Renal cortex interstitium (tissue), 11 donors: ENCODE results near the gene CPN1. TPM values are rescaled to one million over a fixed set of nuclear protein-coding genes. Genes with fewer than 3 reads are reported as not detected.

Experiments used
- DNase-seq, 11 donors: peaks; one replicate each; pipeline ENCODE4 v3.0.0-alpha.2; 2013; ENCODE audit warnings: low read depth in 9 of 11, low spot score in 4 of 11; ENCODE audit errors: extremely low read depth in 1 of 11
- polyA plus RNA-seq, 3 donors: library from polyadenylated mRNA; unstranded; fragments of 120-200 nt; gene quantifications; one replicate each; pipeline ENCODE4 v1.2.1, GENCODE V29; 2013; ENCODE audit not compliant: insufficient read length in 3 of 3

Gene CPN1
- polyA plus RNA-seq, 3 donors = 3.0 to 3.2 (median 3.1) TPM

DNA sequence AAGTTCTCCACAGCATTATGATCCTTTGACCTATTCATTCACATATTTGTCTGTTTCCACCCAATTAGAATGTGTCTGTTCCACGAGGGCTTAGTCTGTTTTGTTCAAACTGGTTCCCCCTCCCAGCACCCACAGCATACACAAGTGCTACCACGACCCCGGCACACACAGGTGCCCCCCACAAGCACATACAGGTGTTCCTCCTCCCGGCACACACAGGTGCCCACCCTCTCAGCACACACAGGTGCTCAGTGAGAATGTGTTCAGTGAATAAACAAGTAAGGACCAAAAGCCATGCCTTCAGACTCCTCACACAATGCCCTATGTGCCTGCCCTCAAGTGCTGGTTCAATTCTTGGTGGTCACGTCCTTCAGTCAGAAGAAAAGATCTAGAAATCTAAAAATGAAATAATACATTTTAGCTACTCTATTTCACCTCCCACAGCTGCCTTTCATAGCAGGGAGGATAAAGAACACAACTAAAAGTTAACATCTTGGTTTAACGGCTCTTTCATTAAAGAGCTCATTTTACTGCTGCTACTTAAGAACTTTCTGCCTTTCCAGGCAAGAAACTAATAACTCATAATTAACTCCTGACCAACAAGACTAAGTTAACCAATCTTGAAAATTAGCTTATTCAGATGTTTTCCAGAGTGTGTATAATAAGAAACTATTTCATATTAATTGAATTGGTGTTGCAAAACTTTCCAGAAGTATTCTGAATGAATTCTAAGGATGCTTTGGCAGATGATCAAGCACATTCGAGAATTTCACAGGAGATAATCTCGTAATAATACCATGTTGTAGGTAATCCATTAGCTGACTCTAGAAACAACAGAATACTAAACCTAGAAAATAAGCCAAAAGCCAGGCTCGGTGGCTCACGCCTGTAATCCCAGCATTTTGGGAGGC lies 74.2 kb downstream of the CPN1 start:
- no peak for DNase-seq

DNA sequence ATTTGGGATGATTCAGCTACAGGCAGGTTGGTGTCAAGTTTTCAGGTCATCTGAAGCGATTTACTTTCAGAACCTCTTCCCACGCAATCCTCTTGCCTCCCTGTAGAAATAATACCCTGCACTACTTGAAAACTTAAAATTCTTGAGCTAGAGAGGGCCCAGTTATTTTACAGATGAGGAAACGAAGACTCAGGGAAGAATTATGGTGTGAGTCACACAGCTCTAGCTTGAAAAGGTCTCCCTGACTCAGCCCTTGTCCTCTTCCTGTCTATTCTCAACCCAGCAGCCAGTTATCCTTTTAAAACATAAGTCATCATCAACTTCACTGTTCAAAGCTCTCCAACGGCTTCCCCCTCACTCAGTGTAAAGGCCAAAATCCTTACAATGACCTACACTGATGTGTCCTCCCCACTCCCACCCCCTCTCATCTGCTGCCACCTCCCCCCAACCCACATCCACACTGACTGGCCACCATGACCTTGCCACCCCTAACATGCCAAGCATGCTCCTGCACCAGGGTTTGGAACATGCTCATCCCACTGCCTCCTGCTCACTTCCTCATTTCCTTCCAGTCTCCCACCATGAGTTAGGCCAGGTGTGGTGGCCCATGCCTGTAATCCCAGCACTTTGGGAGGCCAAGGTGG lies 75.3 kb downstream of the CPN1 start:
- no peak for DNase-seq

DNA sequence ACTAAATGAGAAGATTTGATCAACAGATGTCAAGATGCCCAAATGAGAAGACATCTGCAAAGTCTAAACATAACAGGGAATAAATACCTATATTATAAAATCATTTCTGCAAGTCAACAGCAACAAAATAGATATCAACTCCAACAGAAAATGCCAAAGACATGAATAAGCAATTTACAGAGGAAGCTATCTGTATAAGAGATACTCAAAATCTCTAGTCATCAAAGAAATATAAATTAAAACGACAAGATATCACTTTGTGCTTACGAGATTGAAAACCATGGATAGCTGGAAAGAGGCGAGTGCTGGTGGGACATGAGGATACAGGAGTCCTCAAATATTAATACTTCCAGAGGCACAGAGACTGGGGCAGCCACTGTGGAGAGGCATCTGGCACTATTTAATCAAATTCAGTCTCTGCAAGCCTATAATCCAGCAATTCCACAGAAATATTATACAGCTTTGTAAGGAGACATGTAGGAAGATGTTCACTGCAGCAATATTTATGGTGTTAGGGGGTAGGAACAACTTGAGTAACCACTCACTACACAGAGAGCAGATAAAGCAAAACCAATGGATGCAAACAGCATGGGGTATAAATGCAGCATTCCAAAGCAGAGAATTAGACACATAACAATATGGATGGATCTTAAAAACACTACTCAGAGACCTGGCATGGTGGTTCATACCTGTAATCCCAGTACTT lies 76.7 kb downstream of the CPN1 start:
- no peak for DNase-seq

DNA sequence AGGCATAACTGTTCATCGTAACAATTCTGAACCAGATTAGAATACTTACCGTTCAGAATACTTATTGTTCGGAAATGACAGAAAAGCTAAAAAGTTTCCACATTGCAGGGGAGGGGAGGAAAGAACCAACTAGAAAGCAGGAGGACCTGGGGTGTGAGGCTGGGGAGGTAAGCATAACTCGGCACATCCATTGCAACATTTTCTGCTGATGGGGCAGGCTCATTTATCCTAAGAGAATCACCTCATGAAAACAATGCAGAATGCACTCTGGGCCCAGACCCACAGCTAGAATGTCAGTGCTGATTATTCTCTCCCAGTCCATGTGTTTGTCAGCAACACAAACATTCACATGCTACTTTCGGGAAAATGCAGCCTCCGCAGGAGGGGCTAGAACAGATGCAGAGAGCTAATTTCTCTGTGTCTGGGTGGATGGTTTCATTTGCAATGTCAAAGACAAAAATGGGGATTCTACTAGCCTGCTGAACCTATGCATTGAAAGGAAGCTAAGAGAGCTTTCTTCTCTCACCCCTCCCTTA lies 81.5 kb downstream of the CPN1 start:
- no peak for DNase-seq

DNA sequence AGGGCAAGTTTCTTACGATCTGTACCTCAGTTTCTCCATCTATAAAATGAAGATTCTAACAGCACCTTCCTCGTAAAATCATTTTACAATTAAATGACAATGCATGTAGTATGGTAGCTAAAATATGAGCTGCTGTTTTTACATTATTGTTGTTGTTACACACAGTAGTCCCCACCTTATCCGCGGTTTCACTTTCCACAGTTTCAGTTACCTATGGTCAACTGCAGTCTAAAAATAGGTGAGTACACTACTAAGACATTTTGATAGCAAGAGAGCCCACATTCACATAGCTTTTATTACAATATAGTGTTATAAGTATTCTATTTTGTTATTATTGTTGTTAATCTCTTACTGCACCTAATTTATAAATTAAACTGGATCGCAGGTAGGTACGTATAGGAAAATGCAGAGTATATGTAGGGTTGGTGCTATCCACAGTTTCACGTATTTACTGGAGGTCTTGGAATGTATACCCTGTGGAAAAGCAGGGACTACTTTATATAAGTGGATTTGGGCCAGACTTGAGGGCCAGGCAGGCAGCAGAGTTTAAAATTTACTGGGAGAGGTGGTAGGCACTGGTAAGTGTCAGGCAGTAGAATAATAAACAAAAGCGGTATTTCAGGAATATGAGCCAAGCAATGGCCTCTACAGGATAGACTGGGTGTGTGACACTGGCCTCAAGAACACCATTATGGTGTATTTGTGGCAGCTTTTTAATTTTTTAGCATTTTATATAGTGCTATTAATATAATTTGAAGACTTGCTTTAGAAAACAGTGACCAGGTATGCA lies 82.2 kb downstream of the CPN1 start:
- DNase-seq = no peak

DNA sequence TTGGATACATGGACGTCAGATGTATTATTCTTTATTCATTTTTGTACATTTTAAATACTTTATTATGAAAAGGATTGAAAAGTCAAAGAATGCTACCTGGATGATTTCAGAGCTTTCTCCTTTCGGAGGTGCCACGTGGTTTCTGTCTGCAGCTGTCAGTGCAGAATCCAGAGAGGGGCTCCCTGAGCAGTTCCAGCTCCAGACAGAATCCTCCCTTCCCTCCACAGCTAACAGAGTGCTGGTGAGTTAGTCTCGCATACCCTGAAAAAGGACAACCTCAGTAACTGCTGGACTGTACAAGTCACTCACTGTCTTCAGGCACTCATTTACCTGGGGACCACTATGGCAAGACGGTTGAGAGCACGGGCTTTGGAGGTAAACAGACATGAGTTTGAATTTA lies 82.8 kb downstream of the CPN1 start:
- DNase-seq = no peak

DNA sequence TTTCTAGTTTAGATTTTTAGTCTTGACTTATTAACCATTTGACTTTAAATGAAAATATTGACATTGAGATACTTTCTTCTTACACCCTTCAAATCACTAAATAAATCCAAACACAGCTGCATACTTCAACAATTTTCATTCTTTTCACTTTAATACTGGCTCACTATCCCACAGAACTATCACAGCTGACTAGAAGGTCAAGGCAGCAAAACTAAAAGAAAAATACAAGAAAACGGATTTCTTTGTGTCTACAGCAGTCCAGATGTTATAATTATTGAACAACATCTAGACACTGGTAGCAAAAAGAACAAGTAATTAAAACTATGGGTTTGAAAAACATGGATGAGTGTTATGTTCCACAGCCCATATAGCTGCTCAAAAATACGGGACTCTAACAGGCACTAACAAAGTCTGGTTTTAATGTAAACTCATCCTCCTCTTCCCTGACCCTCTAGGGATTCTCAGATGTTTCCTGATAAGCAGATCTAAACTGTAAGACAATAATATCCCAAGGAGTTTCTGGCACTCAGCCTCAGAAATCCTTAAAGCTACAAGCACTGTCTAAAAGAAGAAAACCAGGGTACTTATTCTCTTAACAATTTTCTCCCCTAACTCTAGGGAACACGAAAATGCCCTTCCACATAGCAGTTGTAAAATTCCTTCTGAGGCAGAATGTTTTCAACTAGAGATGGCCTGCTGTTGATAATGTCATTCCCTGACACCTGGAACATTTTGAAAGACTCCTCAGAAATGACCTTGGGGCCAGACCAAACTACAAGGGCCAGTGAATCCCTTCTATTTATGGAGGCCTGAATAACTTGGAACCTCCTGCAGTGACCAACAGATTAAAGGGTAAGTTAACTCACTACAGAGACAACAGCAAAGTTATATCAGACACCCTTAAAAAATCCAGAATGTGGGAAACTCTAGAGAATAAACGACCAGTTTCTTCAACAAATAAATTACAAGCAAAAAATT lies 84.7 kb downstream of the CPN1 start:
- no peak for DNase-seq

DNA sequence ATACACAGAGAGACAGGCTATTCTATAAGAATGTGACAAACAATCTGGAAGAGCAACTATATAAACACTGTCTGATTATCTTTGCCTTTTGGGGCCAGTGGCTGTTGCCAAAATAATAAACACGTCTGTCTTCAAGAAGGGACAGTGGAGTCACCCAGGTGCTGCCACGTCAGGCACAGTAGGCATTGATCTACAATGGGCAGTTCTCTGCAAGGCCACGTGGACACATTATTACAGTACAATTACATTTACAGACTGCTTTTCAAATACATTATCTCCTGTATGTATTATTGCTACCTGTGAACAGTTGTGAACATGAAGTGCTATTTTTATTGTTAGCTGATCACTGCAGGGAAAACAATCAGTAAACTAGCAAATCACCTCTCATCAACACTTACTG lies 86.0 kb downstream of the CPN1 start:
- DNase-seq = no peak

DNA sequence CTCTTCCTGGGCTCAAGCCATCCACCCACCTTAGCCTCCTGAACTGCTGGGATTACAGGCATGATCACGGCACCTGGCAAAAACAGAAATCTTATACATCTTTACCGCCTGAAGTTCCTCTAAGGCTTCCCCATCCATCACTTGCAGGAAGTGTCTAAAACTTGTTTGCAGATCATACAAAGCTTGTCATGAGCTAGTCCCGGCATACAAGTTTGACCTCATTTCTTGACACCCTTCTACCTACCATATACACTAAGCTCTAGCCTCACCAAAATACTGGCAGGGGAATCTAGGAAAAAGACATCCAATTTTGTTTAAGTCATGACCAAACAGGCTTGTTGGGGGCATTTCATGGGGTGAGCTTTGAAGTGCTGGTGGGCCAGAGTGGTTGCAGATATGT lies 86.4 kb downstream of the CPN1 start:
- DNase-seq = no peak

DNA sequence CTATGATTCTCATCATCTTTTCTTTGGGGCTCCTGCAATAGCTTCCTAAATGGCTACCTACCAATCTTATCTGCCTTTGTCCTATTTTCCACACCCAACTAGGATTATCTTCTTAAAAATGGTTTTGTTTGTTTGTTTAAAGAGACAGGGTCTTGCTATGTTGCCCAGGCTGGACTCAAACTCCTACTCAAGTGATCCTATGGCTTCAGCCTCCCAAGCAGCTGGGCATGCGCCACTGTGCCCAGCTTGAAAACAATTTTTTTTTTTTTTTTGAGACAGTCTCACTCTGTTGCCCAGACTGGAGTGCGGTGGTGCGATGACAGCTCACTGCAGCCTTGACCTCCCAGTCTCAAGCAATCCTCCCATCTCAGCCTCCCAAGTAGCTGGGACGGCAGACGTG lies 86.9 kb downstream of the CPN1 start:
- no peak for DNase-seq

DNA sequence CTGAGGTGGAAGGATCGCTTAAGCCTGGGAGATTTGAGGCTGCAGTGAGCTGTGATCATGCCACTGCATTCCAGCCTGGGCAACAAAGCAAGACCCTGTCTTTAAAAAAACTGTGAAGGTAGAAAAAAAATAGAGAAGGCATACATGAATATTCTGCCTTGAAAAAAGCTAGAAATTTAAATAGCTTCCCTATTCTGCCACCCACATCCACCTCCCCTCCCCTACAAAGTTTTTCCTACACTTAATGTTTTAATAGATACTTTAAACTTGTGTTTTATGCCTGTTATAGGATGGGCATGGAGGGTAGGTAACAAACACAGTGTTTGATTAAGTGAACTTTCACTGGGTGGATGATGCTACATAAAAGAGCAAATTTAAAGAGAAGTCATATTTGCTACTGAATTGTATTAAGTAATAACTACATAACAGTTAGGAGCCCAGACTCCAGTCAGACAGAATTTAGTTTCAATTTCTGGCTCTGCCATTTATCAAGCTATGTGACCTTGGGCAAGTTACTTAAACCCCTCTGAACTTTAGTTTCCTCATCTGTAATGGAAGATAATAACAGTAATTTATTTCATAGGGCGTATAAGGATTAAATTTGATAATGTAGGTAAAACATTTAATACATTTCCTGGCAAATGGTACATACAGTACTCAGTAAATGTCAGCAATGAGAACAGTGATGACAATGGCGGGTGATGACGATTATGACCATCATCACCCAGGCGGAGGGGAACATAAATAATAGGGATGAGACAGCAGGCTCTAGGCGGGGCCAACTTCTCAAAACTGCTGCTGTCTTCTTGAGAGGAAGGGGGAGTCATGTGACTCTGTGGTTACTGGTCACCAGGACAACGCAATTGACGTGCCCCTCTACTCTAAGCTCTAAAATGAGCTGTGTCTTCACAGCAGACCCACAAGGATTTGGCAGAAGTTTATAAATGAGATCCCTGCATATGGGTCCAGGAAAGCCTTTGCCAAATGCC lies 87.7 kb downstream of the CPN1 start:
- DNase-seq = no peak

Other genes starting within 250 kb of the CPN1 start
- gene DNMBP, start 71.9 kb downstream of the CPN1 start, polyA plus RNA-seq = 10 to 100 TPM; 31.8 to 37.6 (median 33.8) TPM
- 10 to 100 TPM; 47.2 to 58.3 (median 54.4) TPM for gene ERLIN1, start 104.2 kb upstream of the CPN1 start, polyA plus RNA-seq
- gene CHUK, start 147.7 kb upstream of the CPN1 start, polyA plus RNA-seq = 10 to 100 TPM; 24.9 to 31.5 (median 29.4) TPM
- 10 to 100 TPM; 27.6 to 31.5 (median 30.4) TPM for gene CWF19L1, start 185.8 kb upstream of the CPN1 start, polyA plus RNA-seq
- 10 to 100 TPM; 34.7 to 46.2 (median 37.6) TPM for gene BLOC1S2, start 204.8 kb upstream of the CPN1 start, polyA plus RNA-seq
- under 1 TPM; 0.08 to 0.10 (median 0.09) TPM for gene PKD2L1, start 248.4 kb upstream of the CPN1 start, polyA plus RNA-seq